Right renal pelvis (tissue), 4 donors: ENCODE data around the gene TATDN3. TPM values are rescaled to one million over a fixed set of nuclear protein-coding genes. Genes with fewer than 3 reads are reported as not detected.
A peak's percentile ranks its signal among the peaks of the same experiment; 100 is the strongest.
"Not testable (repeated sequence)": the region's sequence is repeated elsewhere in the genome, so short reads cannot be mapped to it uniquely, and the experiment has no call there.

Experiments
- DNase-seq, 4 donors: peaks; one replicate each; pipeline ENCODE4 v3.0.0-alpha.2; 2013; ENCODE audit warnings: low read depth in 4 of 4, low spot score in 3 of 4, missing footprints in 1 of 4
- polyA plus RNA-seq, 4 donors: library from polyadenylated mRNA; unstranded; fragments of 120-200 nt; gene quantifications; one replicate each; pipeline ENCODE4 v1.2.1, GENCODE V29; 2013; ENCODE audit not compliant: insufficient read length in 4 of 4

Gene TATDN3
- polyA plus RNA-seq, 4 donors, result 17.7 to 23.5 (median 22.7) TPM

DNA sequence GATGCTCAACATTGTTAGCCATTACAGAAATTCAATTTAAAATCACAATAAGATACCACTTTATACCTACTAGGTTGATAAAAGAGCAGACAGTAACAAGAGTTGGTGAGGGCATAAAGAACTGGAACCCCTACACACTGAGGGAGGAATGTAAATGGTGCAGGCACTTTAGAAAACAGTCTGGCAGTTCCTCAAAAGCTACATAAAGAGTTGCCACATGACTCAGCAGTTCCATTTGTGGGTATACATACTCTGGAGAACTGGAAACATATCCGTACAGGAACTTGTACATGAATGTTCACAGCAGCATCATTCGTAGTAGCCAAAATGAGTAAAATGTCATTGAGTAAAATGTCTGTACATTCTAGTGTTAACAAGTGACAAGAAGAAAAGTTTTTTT, 17.1 kb upstream of the TATDN3 start:
- DNase-seq, result no peak

- DNase-seq, result no peak
Measured at GRCh38 chr1:212775241-212775640, 16.5 kb upstream of the TATDN3 start.

- no peak for DNase-seq
Measured at GRCh38 chr1:212777151-212777550, 14.5 kb upstream of the TATDN3 start.

DNA sequence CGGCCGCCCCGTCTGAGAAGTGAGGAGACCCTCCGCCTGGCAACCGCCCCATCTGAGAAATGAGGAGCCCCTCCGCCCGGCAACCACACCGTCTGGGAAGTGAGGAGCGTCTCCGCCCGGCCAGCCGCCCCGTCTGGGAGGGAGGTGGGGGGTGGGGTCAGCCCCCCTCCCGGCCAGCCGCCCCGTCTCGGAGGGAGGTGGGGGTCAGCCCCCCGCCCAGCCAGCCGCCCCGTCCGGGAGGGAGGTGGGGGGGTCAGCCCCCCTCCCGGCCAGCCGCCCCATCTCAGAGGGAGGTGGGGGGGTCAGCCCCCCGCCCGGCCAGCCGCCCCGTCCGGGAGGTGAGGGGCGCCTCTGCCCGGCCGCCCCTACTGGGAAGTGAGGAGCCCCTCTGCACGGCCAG, 12.6 kb upstream of the TATDN3 start:
- not testable (repeated sequence) for DNase-seq

GRCh38 chr1:212780759-212781158, 10.9 kb upstream of the TATDN3 start:
- DNase-seq, result no peak

DNA sequence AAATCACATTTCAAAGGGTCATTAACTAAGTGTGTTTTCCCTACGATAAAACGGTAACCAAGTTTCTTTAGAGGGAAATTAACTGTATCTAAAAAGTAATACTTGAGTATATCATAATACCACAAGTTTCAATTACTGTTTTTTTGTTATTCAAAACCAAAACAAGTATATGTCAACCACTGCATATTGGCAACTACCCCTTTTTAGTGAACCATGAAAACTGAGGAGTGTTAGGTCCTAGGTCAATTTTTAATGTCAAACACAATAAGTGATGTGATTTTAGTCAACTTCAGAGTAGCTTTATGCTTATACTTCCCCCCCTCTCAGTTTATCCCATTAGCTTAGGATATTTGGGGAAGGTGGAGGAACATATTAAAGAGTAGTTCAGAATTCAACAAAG, 10.5 kb upstream of the TATDN3 start:
- no peak for DNase-seq

- DNase-seq, result peak in 1 of 4 donors; percentile 8
Measured at GRCh38 chr1:212782422-212783154, 9.1 kb upstream of the TATDN3 start.

- no peak for DNase-seq
Measured at GRCh38 chr1:212783976-212784375, 7.7 kb upstream of the TATDN3 start.

GRCh38 chr1:212785871-212786270, 5.8 kb upstream of the TATDN3 start:
- no peak for DNase-seq

- DNase-seq, result peak in 1 of 4 donors; percentile 5
Measured at GRCh38 chr1:212791261-212791675, 426 bp upstream of the TATDN3 start.

DNA sequence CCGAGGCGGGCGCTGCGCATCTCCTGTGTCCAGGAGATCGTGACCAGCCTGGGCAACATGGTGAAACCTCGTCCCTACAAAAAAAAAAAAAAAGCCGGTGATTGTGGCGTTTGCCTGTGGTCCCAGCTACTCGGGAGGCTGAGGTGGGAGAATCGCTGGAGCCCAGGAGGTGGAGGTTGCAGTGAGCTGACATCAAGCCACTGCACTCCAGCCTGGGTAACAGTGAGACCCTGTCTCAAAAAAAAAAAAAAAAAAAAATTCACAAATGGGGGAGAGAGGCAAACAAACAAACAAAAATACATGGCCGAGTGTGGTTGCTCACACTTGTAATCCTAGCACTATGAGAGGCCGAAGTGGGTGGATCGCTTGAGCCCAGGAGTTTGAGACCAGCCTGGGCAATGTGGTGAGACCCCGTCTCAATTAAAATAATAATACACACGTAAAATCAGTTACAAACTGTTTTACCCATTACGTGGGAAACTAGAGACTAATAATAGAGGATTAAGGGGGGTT, 758 bp downstream of the TATDN3 start:
- DNase-seq, result no peak

DNA sequence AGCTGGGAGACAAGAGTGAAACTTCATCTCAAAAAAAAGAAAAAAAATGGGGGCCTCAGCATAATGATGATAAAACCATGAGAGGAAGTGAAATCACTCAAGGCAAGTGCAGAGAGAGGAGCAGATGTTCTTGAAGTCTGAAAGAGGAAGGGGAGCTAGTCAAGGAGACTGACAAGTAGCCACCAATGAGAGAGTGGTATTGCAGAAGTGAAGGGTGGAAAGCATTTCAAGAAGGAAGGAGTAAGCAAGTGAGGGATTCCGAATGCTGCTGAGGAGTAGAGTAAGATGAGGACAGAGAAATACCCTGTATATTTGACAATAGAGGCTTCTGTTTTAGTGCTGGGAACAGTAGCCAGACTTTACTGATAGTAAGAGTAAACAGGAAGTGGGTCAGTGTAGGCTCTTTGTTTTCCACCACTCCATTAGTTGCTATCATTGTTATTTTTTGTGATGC, 2.9 kb downstream of the TATDN3 start:
- no peak for DNase-seq

GRCh38 chr1:212797681-212798080, 6.0 kb downstream of the TATDN3 start:
- DNase-seq, result no peak

DNA sequence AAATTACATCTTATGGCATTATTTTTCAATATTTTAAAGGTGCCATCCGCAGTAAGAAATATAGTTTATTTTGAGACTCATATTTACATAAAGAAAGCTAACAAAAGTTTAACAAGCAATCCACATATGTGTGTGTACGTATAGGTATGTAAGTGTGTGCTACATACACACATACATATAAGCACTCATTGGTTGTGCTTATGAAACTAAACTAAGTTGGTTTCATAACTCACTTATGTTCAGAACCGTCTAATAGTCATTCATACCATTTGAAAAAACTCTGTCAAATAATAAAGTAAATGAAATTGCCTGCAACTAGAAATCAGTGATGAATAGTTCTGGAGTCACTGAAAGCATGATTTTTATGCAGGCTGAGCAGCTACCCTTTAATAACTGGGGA, 14.1 kb downstream of the TATDN3 start:
- no peak for DNase-seq

- DNase-seq, result peak in 1 of 4 donors; percentile 25
Measured at GRCh38 chr1:212814537-212815334, 23.0 kb downstream of the TATDN3 start.

GRCh38 chr1:212816567-212817278, 25.0 kb downstream of the TATDN3 start:
- no peak for DNase-seq

DNA sequence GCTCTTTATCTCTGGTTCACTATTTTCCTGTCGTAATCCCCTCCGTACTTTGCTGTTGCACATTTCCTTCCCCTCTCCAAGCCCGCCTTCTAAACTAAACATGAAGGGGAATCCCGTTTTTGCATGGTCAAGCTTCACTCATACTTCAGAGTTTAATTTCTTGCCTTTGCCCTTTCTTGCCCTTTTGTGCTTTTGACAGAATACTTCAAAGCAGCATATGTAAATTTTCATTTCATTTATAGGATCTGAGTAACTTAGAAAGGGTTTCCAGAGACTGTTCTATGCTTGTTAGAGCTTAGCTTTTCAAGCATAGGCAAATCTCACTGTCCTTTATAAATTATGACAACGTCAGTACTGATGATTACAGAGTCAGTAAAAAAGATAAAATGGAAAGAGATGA, 28.0 kb downstream of the TATDN3 start:
- no peak for DNase-seq

GRCh38 chr1:212820969-212821368, 29.3 kb downstream of the TATDN3 start:
- no peak for DNase-seq

- DNase-seq, result no peak
Measured at GRCh38 chr1:212822956-212823355, 31.3 kb downstream of the TATDN3 start.

GRCh38 chr1:212824201-212824600, 32.5 kb downstream of the TATDN3 start:
- DNase-seq, result no peak
